HT-29 (cell line): Measurements from ENCODE around the gene RAB3IL1. TPM values are rescaled to one million over a fixed set of nuclear protein-coding genes. Genes with fewer than 3 reads are reported as not detected.
"Not testable (repeated sequence)": the region's sequence is repeated elsewhere in the genome, so short reads cannot be mapped to it uniquely, and the experiment has no call there.

Experiments
- DNase-seq: peaks from one replicate; pipeline ENCODE4 v3.0.0-alpha.2; 2015; ENCODE audit warnings: low spot score
- total RNA-seq: library from RNA; depleted of rRNA; stranded (reverse); fragments of >200 nt; shearing (Covaris generic); gene quantifications from 2 replicates; pipeline ENCODE4 v1.2.3, GENCODE V29; 2014

The RAB3IL1 gene
- total RNA-seq, 1 experiment from 2014 or later = 1.6 TPM

DNA sequence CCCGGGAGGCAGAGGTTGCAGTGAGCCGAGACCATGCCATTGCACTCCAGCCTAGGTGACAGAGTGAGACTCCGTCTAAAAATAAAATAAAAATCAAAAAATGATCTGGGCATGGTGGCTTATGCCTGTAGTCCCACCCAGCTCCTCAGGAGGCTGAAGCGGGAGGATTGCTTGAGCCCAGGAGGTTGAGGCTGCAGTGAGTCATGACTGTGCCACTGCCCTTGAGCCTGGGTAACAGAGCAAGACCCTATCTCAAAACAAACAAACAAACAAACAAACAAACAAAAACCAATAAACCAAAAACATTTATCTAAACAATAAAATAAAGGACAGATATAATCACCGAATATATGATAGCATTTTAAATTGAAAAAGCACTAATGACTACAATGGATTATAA is 36.3 kb upstream of the RAB3IL1 start:
- DNase-seq = not testable (repeated sequence)

DNA sequence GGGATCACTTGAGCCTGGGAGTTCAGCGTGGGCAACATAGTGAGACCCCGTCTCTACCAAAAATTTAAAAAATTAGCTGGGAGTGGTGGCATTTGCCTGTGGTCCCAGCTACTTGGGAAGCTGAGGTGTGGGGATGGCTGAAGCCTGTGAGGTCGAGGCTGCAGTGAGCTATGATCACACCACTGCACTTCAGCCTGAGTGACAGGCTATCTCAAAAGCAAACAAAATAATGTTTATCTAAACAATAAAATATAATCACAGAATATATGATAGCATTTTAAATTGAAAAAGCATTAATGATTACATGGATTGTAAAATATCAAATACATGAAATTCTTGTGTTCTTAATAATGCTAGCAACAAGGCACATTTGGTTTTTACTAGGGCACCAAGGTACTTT is 35.5 kb upstream of the RAB3IL1 start:
- no peak for DNase-seq

DNA sequence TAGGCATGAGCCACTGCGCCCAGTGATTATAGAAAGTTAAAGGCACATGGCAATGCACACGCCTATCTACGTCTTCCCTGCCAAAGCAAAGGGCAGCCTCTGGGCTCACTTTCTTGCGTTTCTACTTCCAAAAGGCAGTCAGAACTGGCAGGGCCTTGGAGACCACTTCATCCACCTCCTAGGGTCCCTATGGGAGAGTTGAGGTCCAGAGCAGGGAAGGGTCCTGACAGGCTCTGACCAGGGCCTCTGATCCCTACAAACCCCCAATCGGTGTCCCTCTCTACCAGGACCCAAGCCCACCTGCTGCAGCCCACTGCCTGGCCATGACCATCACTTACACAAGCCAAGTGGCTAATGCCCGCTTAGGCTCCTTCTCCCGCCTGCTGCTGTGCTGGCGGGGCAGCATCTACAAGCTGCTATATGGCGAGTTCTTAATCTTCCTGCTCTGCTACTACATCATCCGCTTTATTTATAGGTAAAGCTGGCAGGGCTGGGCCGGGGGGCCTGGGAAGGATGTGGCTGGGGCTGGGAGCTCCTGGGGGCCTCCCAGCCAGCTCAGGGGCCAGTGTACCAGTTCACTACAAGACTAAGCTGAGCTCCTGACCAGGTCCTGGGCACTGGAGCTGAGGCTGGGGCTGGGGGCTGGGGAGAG is 34.2 kb upstream of the RAB3IL1 start:
- DNase-seq = no peak

GRCh38 chr11:61950035-61950547 is 32.7 kb upstream of the RAB3IL1 start, which contains the start of gene BEST1:
TSS of gene BEST1 (plus strand) at chr11:61950351. CDS start at chr11:61951807, 1,456 bp downstream.
- DNase-seq = no peak

GRCh38 chr11:61949169-61950034 is 32.0 kb upstream of the RAB3IL1 start:
- peak; percentile 36 for DNase-seq

- no peak for DNase-seq
Observed at GRCh38 chr11:61948505-61948904, 31.1 kb upstream of the RAB3IL1 start.

DNA sequence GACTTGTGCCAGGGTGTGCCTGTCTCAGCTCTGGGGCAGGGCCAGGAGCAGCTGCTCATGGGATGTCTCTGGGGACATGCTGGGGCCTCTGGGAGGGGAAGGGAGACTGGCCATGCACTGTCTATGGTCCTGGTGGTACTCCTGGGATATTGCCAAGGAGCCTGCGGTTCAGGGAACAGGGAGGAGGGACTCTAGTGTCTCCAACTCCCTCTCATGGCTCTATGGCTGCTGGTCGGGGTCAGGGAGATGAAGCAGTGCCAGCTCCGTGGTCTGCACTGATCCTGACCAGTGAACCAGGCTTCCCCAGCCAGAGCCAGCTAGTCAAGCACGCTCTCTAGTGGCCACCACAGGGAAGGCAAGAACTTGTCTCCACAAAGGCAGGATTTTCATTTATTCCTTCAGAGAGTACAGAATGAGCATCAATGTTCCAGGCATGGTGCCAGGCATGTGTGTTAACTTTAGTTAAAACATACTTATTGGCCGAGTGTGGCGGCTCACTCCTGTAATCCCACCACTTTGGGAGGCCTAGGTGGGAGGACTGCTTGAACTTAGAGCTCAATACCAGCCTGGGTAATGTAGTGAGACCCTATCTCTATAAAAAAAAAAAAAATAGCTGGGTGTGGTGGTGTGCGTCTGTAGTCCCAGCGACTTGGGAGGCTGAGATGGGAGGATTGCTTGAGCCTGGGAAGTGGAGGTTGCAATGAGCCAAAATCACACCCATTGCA is 30.3 kb upstream of the RAB3IL1 start:
- peak; percentile 90 for DNase-seq

DNA sequence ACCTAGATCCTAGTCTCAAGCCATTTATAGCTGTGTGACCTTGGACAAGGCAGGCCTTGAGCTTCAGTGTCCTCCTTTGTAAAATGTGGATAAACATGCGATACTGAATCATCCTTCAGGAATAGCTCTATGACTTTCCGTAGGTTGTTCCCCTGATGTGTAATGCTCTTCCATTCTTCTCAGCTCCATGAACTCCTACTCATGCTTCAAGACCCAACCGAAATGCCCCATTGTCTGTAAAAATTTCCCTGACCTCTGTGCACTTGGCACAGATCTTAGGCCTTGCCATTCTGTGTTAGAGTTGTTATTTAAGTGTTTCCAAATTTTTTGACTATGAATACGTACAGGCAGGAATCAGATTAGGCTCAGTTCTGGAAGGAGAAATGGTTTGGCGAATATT is 29.5 kb upstream of the RAB3IL1 start:
- DNase-seq = no peak

DNA sequence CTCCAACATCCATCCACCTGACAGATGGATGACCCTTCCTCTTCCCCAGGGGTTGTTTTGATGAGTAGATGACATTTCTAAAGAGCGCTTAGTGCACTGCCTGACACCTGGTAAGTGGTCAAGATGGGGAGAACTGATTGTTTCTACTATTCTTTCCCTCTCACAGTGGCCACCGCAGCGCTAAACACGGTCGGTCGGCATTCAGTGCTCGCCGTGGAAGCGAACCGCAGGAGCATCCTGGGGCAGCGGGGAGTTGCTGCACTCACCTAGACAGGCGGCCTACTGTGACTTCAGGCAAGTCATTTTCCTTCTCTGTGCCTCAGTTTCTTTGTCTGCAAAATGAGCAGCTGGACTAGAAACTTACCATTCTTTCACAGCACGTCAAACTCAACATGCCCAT is 27.8 kb upstream of the RAB3IL1 start:
- DNase-seq = no peak

- DNase-seq = no peak
Observed at GRCh38 chr11:61940466-61940865, 23.1 kb upstream of the RAB3IL1 start.

GRCh38 chr11:61935861-61936260 is 18.5 kb upstream of the RAB3IL1 start:
- DNase-seq = no peak

- no peak for DNase-seq
Observed at GRCh38 chr11:61930933-61931332, 13.6 kb upstream of the RAB3IL1 start.

- DNase-seq = no peak
Observed at GRCh38 chr11:61928606-61929005, 11.2 kb upstream of the RAB3IL1 start.

GRCh38 chr11:61927501-61927900 is 10.1 kb upstream of the RAB3IL1 start:
- no peak for DNase-seq

GRCh38 chr11:61926235-61926634 is 8.9 kb upstream of the RAB3IL1 start:
- DNase-seq = no peak

GRCh38 chr11:61925736-61926135 is 8.4 kb upstream of the RAB3IL1 start:
- no peak for DNase-seq

GRCh38 chr11:61924064-61924455 is 6.7 kb upstream of the RAB3IL1 start:
- DNase-seq = no peak

GRCh38 chr11:61923166-61924063 is 6.0 kb upstream of the RAB3IL1 start:
- peak; percentile 35 for DNase-seq

DNA sequence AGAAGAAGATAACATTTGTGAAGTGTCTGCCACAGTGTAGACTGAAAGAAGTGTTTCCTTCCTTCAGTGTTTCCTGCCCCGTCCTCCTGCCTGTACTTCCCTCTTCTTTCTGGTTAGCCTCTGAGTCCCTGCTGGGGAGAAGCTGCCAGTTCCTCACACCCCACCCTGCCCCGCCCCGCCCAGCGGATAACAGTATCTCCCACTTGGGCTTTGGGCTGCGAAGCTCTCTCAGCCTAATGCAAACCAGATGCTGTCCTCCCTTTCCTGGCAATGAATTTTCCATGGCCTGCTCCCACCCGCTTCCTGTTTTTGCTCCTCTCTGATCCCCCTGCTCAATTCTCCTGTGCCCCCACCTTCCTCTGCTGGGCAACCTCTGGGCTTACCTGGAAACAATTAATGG is 5.2 kb upstream of the RAB3IL1 start:
- no peak for DNase-seq

DNA sequence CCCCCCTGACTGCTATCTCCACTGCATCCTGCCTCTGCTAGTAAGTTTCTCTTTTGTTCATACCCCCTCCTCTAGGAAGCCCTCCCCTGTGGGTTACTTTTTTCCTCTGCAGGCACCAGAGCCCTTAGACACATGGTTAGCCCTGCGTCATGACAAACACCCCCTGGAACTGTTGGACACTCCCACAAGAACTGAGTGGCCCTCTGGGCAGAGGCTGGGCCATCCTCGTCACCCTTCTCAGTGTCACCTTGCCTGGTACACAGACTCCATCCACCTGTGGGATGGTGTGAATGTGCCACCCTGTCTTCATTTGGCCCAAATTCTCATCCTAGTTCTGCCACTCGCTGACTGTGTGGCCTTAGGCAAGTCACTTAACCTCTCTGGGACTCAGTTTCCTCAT is 4.1 kb upstream of the RAB3IL1 start:
- no peak for DNase-seq
